Stimulated activated CD8-positive, alpha-beta memory T cell treated with anti-CD3 and anti-CD28 coated beads, Interleukin-4, amount 100 ng/mL, for 4 hours (primary cell): ENCODE measurements around the gene STAB1.
A peak's percentile ranks its signal among the peaks of the same experiment; 100 is the strongest.
"Not testable (repeated sequence)": the region's sequence is repeated elsewhere in the genome, so short reads cannot be mapped to it uniquely, and the experiment has no call there.

Experiments used
- DNase-seq, 2 donors: peaks; one replicate each; pipeline ENCODE4 v3.0.0-alpha.2; 2020; ENCODE audit warnings: low read depth in 2 of 2, low spot score in 1 of 2

Gene STAB1

GRCh38 chr3:52523386-52524257 lies 28.5 kb downstream of the STAB1 start:
- DNase-seq = no peak

DNA sequence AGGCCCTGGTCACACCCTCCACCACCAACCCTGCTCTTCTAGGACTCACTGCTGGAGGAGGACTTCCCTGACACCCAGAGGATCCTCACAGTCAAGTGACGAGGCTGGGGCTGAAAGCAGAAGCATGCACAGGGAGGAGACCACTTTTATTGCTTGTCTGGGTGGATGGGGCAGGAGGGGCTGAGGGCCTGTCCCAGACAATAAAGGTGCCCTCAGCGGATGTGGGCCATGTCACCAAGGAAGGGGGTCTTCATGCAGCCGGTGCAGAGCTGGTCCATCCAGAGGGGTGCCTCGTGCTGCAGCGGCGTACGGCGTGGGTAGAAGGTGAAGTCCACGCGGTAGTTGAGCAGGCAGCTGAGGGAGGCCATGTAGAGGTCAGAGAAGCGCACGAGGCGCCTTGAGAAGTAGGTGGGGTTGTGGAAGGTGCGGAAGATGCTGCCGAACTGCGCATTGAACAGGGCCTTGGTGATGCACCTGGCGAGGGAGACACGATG lies 29.2 kb downstream of the STAB1 start:
- no peak for DNase-seq

- no peak for DNase-seq
These were observed 29.9 kb downstream of the STAB1 start for GRCh38 chr3:52524752-52525679.

- DNase-seq = no peak
These were observed 30.8 kb downstream of the STAB1 start for GRCh38 chr3:52525680-52526561.

DNA sequence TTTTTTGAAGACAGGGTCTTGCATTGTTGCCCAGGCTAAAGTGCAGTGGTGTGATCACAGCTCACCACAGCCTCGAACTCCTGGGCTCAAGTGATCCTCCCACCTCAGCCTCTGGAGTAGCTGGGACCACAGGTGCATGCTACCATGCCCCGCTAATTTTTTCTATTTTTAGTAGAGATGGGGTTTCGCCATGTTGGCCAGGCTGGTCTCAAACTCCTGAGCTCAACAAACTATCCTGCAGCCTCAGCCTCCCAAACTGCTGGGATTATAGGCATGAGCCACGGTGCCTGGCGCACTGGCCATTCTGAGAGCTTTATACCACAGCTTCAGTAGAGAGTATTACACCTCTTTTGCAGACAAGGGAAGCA lies 31.5 kb downstream of the STAB1 start:
- not testable (repeated sequence) for DNase-seq

- DNase-seq = no peak
These were observed 32.0 kb downstream of the STAB1 start for GRCh38 chr3:52527039-52527731.

- no peak for DNase-seq
These were observed 32.8 kb downstream of the STAB1 start for GRCh38 chr3:52527732-52528585.

DNA sequence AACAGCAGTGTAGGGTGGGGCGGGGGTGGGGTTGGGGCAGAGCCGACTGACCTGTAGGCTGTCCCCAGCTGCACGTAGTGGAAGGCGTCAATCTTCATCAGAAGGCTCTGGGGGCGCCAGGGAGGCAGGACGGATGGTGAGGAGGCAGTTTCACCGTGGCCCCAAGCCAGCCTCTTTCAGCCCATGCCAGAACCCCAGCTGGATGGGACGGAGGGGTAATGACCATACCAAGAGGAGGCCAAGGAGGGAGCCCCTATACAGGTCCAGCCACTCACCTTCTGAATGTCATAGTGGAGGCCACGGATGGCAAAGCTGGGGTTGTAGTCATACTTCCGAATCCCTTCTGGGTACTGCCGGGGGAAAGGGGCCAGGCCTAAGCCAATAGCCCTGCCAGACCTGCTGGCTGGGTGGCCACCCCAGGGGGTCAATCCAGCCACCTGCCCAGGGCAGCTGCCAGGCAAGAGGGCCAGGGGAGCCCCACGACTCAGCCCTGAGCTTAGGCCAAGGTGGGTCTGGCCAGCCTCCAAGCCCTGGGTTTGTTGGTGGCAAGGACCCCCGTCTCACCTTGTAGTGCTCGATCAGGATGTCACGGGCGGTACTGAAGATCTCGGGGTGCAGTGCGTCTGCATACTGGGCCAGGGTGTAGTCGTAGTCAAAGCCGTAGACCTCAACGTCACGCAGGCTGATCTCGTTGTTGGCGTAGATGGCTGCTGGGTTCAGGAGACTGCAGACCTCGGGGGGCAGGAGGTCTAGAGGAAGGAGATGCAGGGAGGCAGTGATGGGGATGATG lies 33.6 kb downstream of the STAB1 start:
- DNase-seq = no peak

- no peak for DNase-seq
These were observed 34.5 kb downstream of the STAB1 start for GRCh38 chr3:52529376-52530333.

DNA sequence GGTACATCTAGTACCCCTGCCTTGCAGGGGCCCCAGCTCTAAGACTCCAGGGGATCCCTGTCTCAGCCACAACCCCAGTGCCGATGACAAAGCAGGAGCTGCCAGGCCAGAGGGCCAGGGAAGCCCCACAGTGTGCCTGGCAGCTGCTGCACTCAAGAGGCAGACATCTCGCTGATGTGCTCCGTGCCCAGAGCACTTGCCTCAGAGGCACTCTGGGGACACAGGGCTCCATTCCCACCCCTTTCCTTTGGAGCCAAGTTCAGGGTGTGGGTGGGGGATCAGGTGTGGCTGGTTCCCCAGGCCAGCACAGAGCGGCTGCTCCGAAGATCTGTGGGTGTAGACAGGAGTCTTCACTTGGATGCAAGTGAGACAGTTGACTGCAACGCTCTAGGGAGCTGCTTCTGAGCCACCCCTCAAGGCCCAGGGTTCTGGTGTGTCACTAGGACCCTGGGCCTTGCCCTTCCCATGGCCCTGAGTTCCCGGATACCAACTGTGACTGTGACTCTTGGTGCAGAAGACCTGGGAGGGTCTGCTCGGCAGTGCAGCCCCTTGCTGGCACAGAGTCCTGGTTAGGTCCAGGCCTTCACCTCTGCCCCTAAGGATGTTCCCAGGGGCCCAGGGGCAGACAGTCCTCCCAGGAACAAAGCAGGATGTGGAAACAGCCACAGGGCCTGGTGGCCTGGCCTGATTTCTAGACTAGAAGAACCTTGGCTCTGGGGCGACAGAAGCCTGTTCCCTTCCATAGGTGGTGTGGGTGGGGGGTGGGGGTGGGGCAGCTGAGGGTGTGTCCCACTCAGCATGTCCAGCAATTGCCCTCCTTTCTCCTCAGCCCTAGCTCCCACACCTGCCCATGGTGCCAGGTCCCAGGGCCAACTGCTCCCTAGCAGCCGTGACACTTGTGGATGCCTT lies 36.0 kb downstream of the STAB1 start:
- DNase-seq = no peak

DNA sequence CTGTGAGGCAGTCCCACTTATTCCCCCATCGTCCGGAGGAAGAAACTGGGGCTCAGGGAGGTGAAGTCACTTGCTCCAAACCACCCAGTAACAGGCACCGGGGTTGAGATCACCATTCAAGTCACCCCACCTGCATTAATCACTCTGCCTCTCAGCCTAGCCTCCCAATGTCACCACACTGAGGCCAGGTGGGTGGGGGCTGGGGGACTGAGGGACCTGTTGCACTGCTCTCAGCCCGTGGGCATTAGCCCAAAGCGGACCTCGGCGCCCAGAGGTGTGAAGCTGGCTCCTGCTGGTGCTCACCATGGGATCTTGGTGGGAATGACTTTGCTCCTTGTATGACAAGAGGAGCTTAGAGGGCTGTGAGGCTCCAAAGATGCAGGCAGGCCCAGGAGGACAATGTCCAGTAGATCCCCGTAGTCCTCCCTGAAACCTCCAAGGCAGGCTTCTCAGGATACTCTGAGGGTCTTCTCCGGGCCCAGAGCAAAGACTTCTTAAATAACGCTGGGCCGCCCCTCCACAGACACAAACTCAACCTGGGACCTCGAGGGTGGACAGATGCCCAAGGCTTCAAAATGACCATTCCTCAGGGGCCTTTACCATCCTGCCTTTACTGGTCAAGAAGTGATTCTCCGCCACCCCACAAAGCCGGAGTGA lies 36.9 kb downstream of the STAB1 start:
- DNase-seq = no peak

DNA sequence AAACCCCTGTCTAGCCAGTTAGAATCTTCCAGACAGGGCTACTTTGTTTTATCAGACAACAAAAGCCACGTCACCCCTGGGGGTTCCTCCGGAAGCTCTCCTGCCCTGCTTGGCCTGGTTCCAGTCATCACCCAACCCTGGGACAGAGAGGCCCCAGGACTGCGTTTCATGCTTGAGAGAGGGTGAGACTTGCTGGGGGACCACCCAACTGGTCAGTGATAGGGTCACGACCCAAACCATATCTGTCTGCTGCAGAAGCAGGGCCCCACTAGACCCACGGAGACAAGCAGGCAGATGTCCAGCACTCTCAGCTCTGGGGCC lies 37.3 kb downstream of the STAB1 start:
- DNase-seq = no peak

DNA sequence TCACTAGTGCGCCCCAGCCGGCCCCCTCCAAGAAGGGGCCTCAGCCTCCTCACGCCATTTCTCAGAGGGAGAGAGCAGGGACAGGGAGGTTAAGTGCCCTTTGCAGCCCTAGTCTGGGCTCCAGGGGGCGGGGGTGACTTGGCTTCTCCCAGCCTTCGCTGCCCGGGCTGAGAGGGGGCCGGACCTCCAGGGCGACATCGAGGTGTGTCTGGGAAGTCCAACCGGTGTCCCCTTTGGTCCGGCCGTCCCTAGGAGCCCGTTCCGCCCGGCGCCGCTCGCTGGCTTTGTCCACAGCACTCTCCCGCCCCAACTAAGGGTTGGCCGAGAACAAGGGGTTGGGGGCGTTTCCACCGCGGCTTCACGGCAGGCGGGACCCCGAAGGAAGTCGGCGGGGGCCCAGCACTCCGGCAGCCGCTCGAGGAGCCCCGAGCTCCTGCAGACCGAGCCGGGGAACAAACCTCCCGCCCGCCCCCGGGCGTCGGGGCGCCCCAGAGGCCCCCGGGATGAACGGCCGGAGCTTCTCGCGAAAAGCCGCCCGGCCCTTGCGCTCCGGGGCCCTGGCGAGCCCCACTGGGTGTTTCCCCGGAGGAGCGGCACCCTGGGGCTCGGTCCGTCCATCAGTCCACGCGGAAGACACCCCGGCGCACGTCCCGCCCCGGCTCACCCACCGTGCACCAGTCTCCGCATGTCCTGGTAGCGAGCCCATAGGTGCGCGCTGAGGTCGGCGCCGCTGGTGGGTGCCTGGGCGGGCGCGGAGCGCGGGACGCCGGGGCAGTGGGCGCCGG lies 37.9 kb downstream of the STAB1 start:
- no peak for DNase-seq

- DNase-seq = peak in 1 of 2 donors; percentile 36
These were observed 38.6 kb downstream of the STAB1 start, which contains the start of gene NT5DC2 for GRCh38 chr3:52533623-52534280. TSS of gene NT5DC2 (minus strand) at chr3:52533857. CDS start at chr3:52533737, 120 bp downstream.
